Measurements from ENCODE around the gene NCR2.

DNA sequence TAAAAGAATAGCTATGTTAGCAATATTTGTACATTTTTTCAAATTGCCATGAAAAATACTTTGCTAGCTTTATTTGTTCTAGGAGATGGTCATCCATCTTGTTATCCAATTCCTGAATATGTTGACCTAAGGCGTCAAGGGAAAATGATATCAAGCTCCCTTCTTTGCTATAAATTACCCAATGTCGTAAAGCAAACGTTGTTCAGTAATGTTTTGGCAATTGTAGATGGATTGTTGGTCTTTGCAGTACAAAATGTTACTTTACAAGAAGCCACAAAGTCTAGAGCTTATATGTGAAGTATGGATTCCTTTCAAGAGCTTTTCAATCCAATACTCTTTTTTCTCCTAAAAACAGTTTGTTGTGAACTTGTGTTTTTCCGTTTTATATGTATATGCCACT, 3.3 kb downstream of the NCR2 start:
- TF ChIP-seq POLR2AphosphoS5 (IDR thresholded peaks at IDR 0.05) (no peak), POLR2A (IDR thresholded peaks at IDR 0.05) (no peak)
- TF ChIP-seq, protein P1, sequence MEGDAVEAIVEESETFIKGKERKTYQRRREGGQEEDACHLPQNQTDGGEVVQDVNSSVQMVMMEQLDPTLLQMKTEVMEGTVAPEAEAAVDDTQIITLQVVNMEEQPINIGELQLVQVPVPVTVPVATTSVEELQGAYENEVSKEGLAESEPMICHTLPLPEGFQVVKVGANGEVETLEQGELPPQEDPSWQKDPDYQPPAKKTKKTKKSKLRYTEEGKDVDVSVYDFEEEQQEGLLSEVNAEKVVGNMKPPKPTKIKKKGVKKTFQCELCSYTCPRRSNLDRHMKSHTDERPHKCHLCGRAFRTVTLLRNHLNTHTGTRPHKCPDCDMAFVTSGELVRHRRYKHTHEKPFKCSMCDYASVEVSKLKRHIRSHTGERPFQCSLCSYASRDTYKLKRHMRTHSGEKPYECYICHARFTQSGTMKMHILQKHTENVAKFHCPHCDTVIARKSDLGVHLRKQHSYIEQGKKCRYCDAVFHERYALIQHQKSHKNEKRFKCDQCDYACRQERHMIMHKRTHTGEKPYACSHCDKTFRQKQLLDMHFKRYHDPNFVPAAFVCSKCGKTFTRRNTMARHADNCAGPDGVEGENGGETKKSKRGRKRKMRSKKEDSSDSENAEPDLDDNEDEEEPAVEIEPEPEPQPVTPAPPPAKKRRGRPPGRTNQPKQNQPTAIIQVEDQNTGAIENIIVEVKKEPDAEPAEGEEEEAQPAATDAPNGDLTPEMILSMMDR (IDR thresholded peaks at IDR 0.05 in 8 of 11, conservative IDR thresholded peaks at IDR 0.05 in 3 of 11) = no peak

Measured in spleen (tissue), 7 donors.